NCI-H345 (cell line): ENCODE measurements around the gene ABLIM1.

Experiments used
- DNase-seq: peaks from one replicate; lab custom pipeline; 2025; lab: John Stamatoyannopoulos, UW

Gene ABLIM1

GRCh38 chr10:114517368-114518250 is 140.5 kb downstream of the ABLIM1 start:
- no peak for DNase-seq

GRCh38 chr10:114516356-114516755 is 141.7 kb downstream of the ABLIM1 start:
- no peak for DNase-seq

DNA sequence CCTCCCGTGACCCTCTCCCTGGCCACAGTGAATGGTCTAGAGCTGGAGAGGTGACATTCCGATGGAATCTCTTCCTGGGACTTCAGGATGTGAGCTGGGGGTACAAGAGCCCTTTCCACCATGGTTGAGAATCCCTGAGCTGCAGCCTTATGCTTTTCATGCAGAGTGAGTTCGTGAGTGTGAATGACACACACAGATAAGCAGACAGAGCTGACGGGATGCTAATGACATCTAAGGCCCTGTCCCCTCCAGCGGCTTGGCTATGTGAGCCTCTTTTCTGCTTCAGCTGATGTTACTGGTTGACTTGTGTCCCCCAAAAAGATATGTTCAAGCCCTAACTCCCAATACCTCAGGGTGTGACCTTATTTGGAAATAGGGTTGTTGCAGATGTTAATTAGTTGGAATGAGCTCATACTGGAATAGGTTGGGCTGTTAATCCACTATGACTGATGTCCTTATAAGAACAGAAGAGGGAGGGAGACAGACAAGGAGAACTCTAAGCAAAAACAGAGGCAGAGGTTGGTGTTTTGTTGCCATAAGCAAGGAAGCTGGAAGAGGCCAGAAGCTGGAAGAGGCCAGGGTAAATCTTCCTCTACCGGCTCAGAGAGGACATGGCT is 142.7 kb downstream of the ABLIM1 start:
- DNase-seq, result no peak

DNA sequence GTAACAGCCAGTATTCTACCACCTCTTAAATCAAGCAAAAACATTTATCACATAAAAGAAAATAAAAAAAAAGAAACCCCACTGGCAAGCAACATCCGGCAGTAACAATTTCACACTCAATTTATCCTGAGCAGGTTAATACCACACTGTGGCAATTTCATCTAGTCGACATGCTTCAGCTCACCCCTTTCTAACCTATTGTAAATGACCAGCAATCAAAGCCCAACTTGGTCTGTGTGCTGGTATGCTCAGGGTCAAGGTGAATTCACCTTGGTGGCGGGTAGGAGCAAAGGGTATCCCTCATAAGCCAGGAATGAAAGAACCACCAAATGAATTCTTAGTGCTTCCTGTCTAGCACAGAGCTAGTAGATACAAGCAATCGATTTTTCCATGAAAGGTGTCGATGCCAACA is 144.7 kb downstream of the ABLIM1 start:
- DNase-seq, result no peak

DNA sequence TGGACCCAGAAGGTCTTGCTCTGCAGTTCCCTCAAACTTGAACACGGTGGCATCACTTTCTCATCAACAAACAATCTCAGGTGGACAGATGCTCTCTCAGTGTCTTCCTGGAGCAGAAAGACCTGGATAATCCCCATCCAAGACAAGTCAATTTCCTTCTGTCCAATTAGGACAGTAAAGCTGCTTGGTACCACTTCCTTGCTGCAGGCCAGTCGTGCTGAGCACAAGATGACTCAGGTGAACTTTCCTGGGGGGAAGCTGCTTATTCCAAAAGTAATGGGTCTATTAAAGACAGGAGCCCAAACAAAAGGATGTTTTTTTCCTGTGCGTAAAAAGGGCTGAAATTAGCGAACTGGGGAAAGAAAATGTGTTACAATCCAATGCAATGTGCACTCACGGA is 146.2 kb downstream of the ABLIM1 start:
- DNase-seq, result no peak

GRCh38 chr10:114508376-114508775 is 149.7 kb downstream of the ABLIM1 start:
- DNase-seq, result no peak

DNA sequence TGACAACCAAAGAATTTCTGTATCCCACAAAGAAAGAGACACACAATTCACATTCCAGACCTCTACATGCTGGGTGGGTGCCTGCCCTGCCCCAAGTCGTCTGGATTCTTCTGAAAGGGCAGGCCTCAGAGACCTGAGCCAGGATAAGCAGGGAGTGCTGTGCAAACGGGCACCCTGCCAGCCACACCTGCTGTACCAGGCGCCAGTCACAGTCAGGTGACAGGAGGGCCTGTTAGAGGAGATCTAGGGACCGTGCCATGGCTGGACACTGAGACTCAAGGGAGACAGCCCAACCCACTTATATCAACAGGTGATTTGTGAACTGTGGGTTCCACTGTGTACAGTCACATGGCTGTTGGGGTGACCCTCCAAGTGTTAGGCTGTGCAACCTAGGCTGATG is 150.6 kb downstream of the ABLIM1 start:
- DNase-seq, result peak; percentile 60

- no peak for DNase-seq
Measured at GRCh38 chr10:114506871-114507385, 151.1 kb downstream of the ABLIM1 start.

DNA sequence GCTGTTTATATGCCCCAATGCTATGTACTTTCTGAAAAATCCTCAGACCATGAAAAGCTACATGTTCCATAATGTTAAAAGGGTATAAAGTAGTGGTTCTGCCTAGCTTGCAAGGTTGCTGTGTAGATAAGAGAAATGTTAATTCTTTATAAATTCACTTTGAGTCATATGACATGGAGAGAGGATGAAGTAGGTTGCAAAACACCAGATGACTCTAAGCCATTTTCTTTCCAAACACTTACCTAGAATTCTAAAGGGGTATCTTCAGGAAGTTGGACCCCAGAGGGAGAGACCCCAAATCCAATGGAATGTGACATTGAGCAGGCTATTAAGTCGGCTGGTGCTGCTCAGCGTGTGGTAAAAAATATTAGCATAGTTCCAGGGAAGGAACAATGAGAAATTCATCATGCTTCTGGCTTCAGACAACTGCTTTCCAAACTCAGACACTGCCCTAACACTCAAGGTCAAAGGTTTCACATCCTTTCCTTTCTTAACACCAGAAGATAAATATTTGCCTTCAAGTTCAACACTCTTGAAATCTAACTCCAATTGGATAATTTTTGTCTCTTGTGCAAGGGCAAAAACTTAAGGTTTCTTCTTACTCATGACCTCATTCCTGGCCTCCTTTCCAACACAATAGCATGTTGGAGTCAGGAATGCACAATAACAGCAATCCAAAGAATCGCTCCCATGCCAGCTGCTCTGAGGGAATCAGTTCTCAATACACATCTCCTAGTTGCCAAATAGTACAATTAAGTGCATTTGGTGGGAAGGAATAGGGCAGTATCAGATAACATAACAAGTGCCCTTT is 153.1 kb downstream of the ABLIM1 start:
- no peak for DNase-seq

DNA sequence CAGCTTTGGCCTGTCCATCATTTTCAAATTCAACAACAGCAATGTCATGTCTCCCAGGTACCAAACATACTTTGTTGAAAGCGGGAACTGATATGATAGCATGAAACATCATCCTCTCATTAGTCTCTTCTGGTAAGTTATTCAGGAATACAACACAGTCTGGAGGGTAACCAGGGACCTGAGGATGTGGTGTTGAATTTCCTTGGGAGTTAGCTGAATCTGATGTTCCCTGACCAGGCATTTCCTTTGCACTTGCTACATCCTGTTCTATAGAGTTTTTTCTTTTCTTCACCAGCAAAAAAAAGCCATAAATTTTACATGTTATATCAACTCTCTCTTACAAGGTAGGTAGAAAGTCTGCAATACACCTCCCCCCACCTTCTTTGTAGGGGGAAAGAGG is 156.0 kb downstream of the ABLIM1 start:
- DNase-seq, result no peak

- DNase-seq, result no peak
Measured at GRCh38 chr10:114501650-114502049, 156.4 kb downstream of the ABLIM1 start.

- no peak for DNase-seq
Measured at GRCh38 chr10:114500643-114501042, 157.4 kb downstream of the ABLIM1 start.

GRCh38 chr10:114499630-114500190 is 158.4 kb downstream of the ABLIM1 start:
- no peak for DNase-seq

- DNase-seq, result no peak
Measured at GRCh38 chr10:114499116-114499515, 159.0 kb downstream of the ABLIM1 start.

GRCh38 chr10:114498413-114499111 is 159.5 kb downstream of the ABLIM1 start:
- DNase-seq, result no peak

GRCh38 chr10:114495303-114495702 is 162.8 kb downstream of the ABLIM1 start:
- no peak for DNase-seq

DNA sequence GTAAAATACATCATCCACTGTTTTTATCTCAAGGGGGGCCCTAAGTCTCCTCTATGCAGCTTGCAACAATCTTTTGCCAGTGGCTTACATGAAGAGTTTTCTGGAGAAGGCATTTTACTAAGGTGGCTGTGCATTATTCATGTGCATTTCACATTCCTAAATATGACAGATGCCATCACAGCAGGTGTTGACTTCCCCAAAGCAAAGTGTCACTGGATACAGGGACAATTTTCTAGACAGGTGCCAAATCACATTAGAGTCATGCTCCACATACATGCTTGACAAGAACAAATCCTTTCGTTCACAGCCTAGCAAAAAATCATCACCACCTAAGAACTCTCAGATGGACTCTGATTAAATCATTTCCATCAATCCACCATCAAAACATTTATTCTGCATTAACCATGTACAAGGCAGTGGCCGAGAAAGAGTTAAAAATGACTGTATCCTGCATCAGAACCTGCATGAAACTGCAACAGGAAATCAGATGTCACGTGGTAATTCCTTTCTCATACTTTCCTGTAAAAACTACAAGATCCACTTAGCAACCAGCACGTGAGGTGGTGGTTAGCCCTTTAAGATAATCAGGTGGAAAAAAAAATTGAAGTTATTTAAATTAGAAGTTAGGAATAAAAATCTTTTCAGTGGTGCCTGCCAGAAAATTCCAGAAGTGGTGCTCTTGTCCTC is 165.6 kb downstream of the ABLIM1 start:
- no peak for DNase-seq

- DNase-seq, result no peak
Measured at GRCh38 chr10:114491933-114492332, 166.1 kb downstream of the ABLIM1 start.

GRCh38 chr10:114491419-114491818 is 166.7 kb downstream of the ABLIM1 start:
- DNase-seq, result no peak

GRCh38 chr10:114489521-114490310 is 168.4 kb downstream of the ABLIM1 start:
- no peak for DNase-seq
